ENCODE results near the gene IKBKE.

- TF ChIP-seq EZH2 (IDR thresholded peaks at IDR 0.05; ENCODE audit: borderline replicate concordance, insufficient read depth, low read length, poor library complexity, severe bottlenecking) (no peak), CTCF (IDR thresholded peaks at IDR 0.05; ENCODE audit: poor library complexity, severe bottlenecking) (no peak), POLR2AphosphoS5 (IDR thresholded peaks at IDR 0.05) (no peak), RAD21 (conservative IDR thresholded peaks at IDR 0.05) (no peak), EP300 (conservative IDR thresholded peaks at IDR 0.05; ENCODE audit: poor library complexity, severe bottlenecking) (no peak)
These were observed 32.5 kb downstream of the IKBKE start for GRCh38 chr1:206502812-206503211.
